H1 (cell line): ENCODE data around the gene ADRM1. TPM values are rescaled to one million over a fixed set of nuclear protein-coding genes. Genes with fewer than 3 reads are reported as not detected.

ENCODE experiments used
- CTCF ChIA-PET: fragments of 300-600 bp; sonication (Branson Sonifier 250); formaldehyde crosslinking; loops from one replicate; lab custom pipeline; 2021; ENCODE audit not compliant: partially characterized antibody; lab: Charles Lee
- POLR2A ChIA-PET: fragments of 300-600 bp; sonication (Branson Sonifier 250); formaldehyde crosslinking; loops from one replicate; lab custom pipeline; 2021; ENCODE audit warnings: inconsistent platforms; ENCODE audit not compliant: partially characterized antibody; lab: Charles Lee
- DNase-seq, 2 experiments: peaks; one replicate each; pipeline versions ENCODE4 v3.0.0 to v3.0.0-alpha.2; 2010 to 2022; ENCODE audit warnings: low spot score in 2 of 2, low read depth in 1 of 2, mixed read lengths in 1 of 2
- FAIRE-seq: peaks from 2 replicates; lab custom pipeline; 2011; peaks lifted over from hg19 to GRCh38; lab: Jason Lieb, UNC
- H2AFZ ChIP-seq: 2 replicates; pipeline ENCODE4 v1.8.1; 2012; ENCODE audit warnings: low read length, inconsistent platforms
- H2AK5ac ChIP-seq: 2 replicates; pipeline ENCODE4 v1.6.1; 2013; ENCODE audit warnings: low read depth, low read length
- H2BK120ac ChIP-seq: replicated peaks from 2 replicates; pipeline ENCODE3; 2013; ENCODE audit warnings: low read depth, low read length, inconsistent platforms
- H2BK12ac ChIP-seq: 2 replicates; pipeline ENCODE4 v1.6.1; 2013; ENCODE audit warnings: low read depth, low read length
- H2BK15ac ChIP-seq: 2 replicates; pipeline ENCODE4 v1.6.1; 2013; ENCODE audit warnings: low read length
- H2BK20ac ChIP-seq: 2 replicates; pipeline ENCODE4 v1.6.1; 2013; ENCODE audit warnings: low read length
- H2BK5ac ChIP-seq: 2 replicates; pipeline ENCODE4 v1.6.1; 2013; ENCODE audit warnings: low read depth, low read length
- H3K14ac ChIP-seq: 2 replicates; pipeline ENCODE4 v1.6.1; 2013; ENCODE audit warnings: inconsistent platforms; ENCODE audit not compliant: insufficient read length
- H3K18ac ChIP-seq: 2 replicates; pipeline ENCODE4 v1.6.1; 2013; ENCODE audit warnings: low read length; ENCODE audit errors: extremely low read depth
- H3K23ac ChIP-seq: 2 replicates; pipeline ENCODE4 v1.6.1; 2013; ENCODE audit warnings: inconsistent platforms; ENCODE audit not compliant: insufficient read length
- H3K23me2 ChIP-seq: 2 replicates; pipeline ENCODE4 v1.6.1; 2013; ENCODE audit warnings: low read depth, low read length
- H3K27ac ChIP-seq: 2 replicates; pipeline ENCODE4 v1.6.1; 2011; ENCODE audit warnings: low read depth, low read length, inconsistent platforms
- H3K27me3 ChIP-seq, 4 experiments: replicated peaks in 1 of 4; 1 replicate in 1 of 4; 2 replicates in 3 of 4; pipeline versions ENCODE4 v1.6.1 to v1.8.1; 2011 to 2013; ENCODE audit warnings: low read length in 3 of 4, mild to moderate bottlenecking in 3 of 4, inconsistent platforms in 2 of 4, mixed read lengths in 2 of 4, moderate library complexity in 1 of 4; ENCODE audit not compliant: control insufficient read depth in 3 of 4, insufficient read depth in 3 of 4; ENCODE audit errors: extremely low read depth in 1 of 4
- H3K36me3 ChIP-seq, 4 experiments: 2 replicates each; pipeline versions ENCODE4 v1.6.1 to v1.8.1; 2011 to 2013; ENCODE audit warnings: mild to moderate bottlenecking in 4 of 4, low read length in 3 of 4, moderate library complexity in 2 of 4, control low read depth in 1 of 4, inconsistent platforms in 1 of 4; ENCODE audit not compliant: insufficient read depth in 4 of 4, control insufficient read depth in 2 of 4
- H3K4ac ChIP-seq: replicated peaks from 2 replicates; pipeline ENCODE3; 2013; ENCODE audit warnings: low read length, low read depth, mixed read lengths, inconsistent platforms; ENCODE audit not compliant: insufficient read length
- H3K4me1 ChIP-seq, 4 experiments: replicated peaks in 1 of 4; 1 replicate in 1 of 4; 2 replicates in 3 of 4; pipeline versions ENCODE4 v1.6.1 to v1.8.1; 2011 to 2013; ENCODE audit warnings: low read length in 3 of 4, inconsistent platforms in 2 of 4, mixed read lengths in 1 of 4; ENCODE audit not compliant: insufficient read depth in 4 of 4, control insufficient read depth in 3 of 4
- H3K4me2 ChIP-seq, 2 experiments: 2 replicates each; pipeline versions ENCODE4 v1.6.1 to v1.8.1; 2011 to 2013; ENCODE audit warnings: low read depth in 2 of 2, low read length in 2 of 2, control low read depth in 1 of 2, inconsistent platforms in 1 of 2, mild to moderate bottlenecking in 1 of 2; ENCODE audit not compliant: insufficient read depth in 1 of 2
- H3K4me3 ChIP-seq, 4 experiments: fragments of 200-600, 300-600 bp in 1 of 4; sonication (generic), shearing (Covaris generic), sonication (Bioruptor Twin) in 1 of 4; 2 replicates each; pipeline versions ENCODE4 v1.5.1 to v1.8.1; 2011 to 2016; ENCODE audit warnings: low read length in 4 of 4, low read depth in 3 of 4, control low read depth in 2 of 4, inconsistent platforms in 2 of 4, mild to moderate bottlenecking in 2 of 4, mixed read lengths in 1 of 4, moderate library complexity in 1 of 4; ENCODE audit not compliant: insufficient read depth in 2 of 4; ENCODE audit errors: extremely low read depth in 1 of 4
- H3K56ac ChIP-seq: replicated peaks from 2 replicates; pipeline ENCODE3; 2013; ENCODE audit warnings: low read depth, mild to moderate bottlenecking, mixed read lengths, low read length, inconsistent platforms; ENCODE audit not compliant: insufficient read length
- H3K79me1 ChIP-seq: 2 replicates; pipeline ENCODE4 v1.6.1; 2013; ENCODE audit warnings: low read depth, low read length, control low read depth
- H3K79me2 ChIP-seq, 2 experiments: 2 replicates each; pipeline versions ENCODE4 v1.6.1 to v1.8.1; 2012 to 2013; ENCODE audit warnings: low read length in 2 of 2, mild to moderate bottlenecking in 2 of 2, inconsistent platforms in 1 of 2; ENCODE audit not compliant: insufficient read depth in 2 of 2, control insufficient read depth in 1 of 2
- H3K9ac ChIP-seq, 4 experiments: replicated peaks in 1 of 4; 1 replicate in 1 of 4; 2 replicates in 3 of 4; pipeline versions ENCODE4 v1.6.1 to v1.8.1; 2011 to 2013; ENCODE audit warnings: low read depth in 3 of 4, low read length in 3 of 4, control low read depth in 2 of 4, mild to moderate bottlenecking in 2 of 4, moderate library complexity in 2 of 4, inconsistent platforms in 1 of 4; ENCODE audit errors: extremely low read depth in 1 of 4
- H3K9me3 ChIP-seq, 2 experiments: 2 replicates each; pipeline versions ENCODE4 v1.6.1 to v1.8.1; 2012 to 2013; ENCODE audit warnings: mild to moderate bottlenecking in 2 of 2, moderate library complexity in 2 of 2, control low read depth in 1 of 2, inconsistent platforms in 1 of 2, low read depth in 1 of 2, low read length in 1 of 2, mixed read lengths in 1 of 2; ENCODE audit not compliant: insufficient read depth in 2 of 2
- H4K20me1 ChIP-seq, 2 experiments: replicated peaks in 1 of 2; 2 replicates each; pipeline versions ENCODE3 to v1.8.1; 2011 to 2013; ENCODE audit warnings: inconsistent platforms in 2 of 2, low read length in 2 of 2, mild to moderate bottlenecking in 1 of 2; ENCODE audit not compliant: insufficient read depth in 2 of 2, control insufficient read depth in 1 of 2
- H4K5ac ChIP-seq: 2 replicates; pipeline ENCODE4 v1.6.1; 2013; ENCODE audit warnings: low read length, low read depth, mixed read lengths, inconsistent platforms; ENCODE audit not compliant: insufficient read length
- H4K8ac ChIP-seq: 2 replicates; pipeline ENCODE4 v1.8.0; 2013; ENCODE audit warnings: mild to moderate bottlenecking, moderate library complexity, low read length, inconsistent platforms; ENCODE audit not compliant: insufficient read depth; ENCODE audit errors: extremely low read depth
- H4K91ac ChIP-seq: replicated peaks from 2 replicates; pipeline ENCODE3; 2013; ENCODE audit warnings: low read length, mixed read lengths, inconsistent platforms; ENCODE audit not compliant: insufficient read length
- EP300 ChIP-seq, 2 experiments: IDR thresholded peaks; 1 replicate in 1 of 2; 2 replicates in 1 of 2; pipeline ENCODE4 v1.6.1; 2011 to 2012; ENCODE audit warnings: low read depth in 2 of 2, low read length in 2 of 2, mild to moderate bottlenecking in 2 of 2, borderline replicate concordance in 1 of 2, inconsistent platforms in 1 of 2, moderate library complexity in 1 of 2
- FOSL1 ChIP-seq: IDR thresholded peaks from 2 replicates; pipeline ENCODE4 v1.6.1; 2011; ENCODE audit warnings: mild to moderate bottlenecking, low read depth, low read length, moderate library complexity; ENCODE audit not compliant: insufficient read depth
- RFX5 ChIP-seq: IDR thresholded peaks from 2 replicates; pipeline ENCODE4 v1.6.1; 2011; ENCODE audit warnings: low read depth, low read length, improper control_type of control experiment, borderline replicate concordance
- SIN3A ChIP-seq, 2 experiments: IDR thresholded peaks in 1 of 2; conservative IDR thresholded peaks in 1 of 2; 2 replicates each; pipeline ENCODE4 v1.6.1; 2011 to 2012; ENCODE audit warnings: low read length in 2 of 2, improper control_type of control experiment in 1 of 2, low read depth in 1 of 2, mild to moderate bottlenecking in 1 of 2
- SP2 ChIP-seq: IDR thresholded peaks from 2 replicates; pipeline ENCODE4 v1.6.1; 2012; ENCODE audit warnings: mild to moderate bottlenecking, low read length, inconsistent platforms
- TAF1 ChIP-seq: IDR thresholded peaks from 2 replicates; pipeline ENCODE4 v1.6.1; 2011; ENCODE audit warnings: mild to moderate bottlenecking, low read depth, low read length
- TCF12 ChIP-seq: IDR thresholded peaks from 2 replicates; pipeline ENCODE4 v1.6.1; 2011; ENCODE audit warnings: low read depth, mild to moderate bottlenecking, low read length
- WGBS, 2 experiments: shearing (Covaris generic) in 1 of 2; methylation state at CpG; one replicate each; pipeline versions ENCODE4 v1.1.6 to v1.1.7; 2013 to 2015; ENCODE audit warnings: low lambda C conversion rate in 2 of 2, mixed read lengths in 2 of 2, inconsistent platforms in 1 of 2, low coverage in 1 of 2, missing lambda C conversion rate in 1 of 2; ENCODE audit not compliant: insufficient replicate concordance in 2 of 2, insufficient coverage in 1 of 2, insufficient read length in 1 of 2; ENCODE audit errors: extremely low coverage in 1 of 2, missing lambda C conversion rate in 1 of 2; 5-methylcytosine and 5-hydroxymethylcytosine counted together
- polyA plus RNA-seq, 7 experiments: library from polyadenylated mRNA; depleted of rRNA in 3 of 7; stranded (reverse) in 5 of 7; unstranded in 2 of 7; fragments of >200 nt in 5 of 7; fragments of 200-250 nt in 2 of 7; gene quantifications; 1 replicate in 5 of 7; 2 replicates in 1 of 7; 4 replicates in 1 of 7; pipeline versions ENCODE4 v1.2.1 to v1.2.3, GENCODE V29; 2011 to 2013; ENCODE audit warnings: missing spikeins in 2 of 7, mixed read lengths in 2 of 7
- total RNA-seq: library from RNA; stranded (reverse); fragmentation: NEBNext Ultra II Directional; extraction: Animal tissue kit (Norgen Biotek cat#: 25700); gene quantifications from 2 replicates; pipeline ENCODE4 v1.2.1, GENCODE V29; 2021
- TF ChIP-seq, protein P1 (sequence below): IDR thresholded peaks from 2 replicates; pipeline ENCODE4 v1.6.1; 2012; ENCODE audit warnings: low read length, inconsistent platforms

Gene ADRM1
- total and polyA plus RNA-seq, 2 of the 8 experiments (the other 6 are each of a cell fraction or from before 2014, with no cell fraction given) = 126 to 214 TPM

DNA sequence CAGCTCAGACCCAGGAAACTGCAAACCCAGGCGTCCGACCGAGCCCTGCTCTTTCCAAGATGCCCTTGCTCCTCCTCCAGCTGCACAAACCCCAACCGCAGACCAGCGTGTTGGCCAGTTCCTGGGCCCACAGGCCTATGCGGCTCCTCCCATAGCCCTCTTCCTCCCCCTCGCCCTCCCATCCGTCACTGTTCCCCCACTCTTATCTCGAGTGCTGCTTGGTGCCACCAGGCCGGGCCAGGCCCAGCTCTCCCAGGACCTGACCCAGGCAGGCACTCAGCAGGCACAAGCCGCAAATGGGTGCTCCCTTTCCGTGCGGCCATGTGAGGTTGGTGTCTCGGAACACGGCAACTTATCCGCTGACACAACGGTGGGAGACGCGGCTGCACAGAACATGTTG, 28.6 kb downstream of the ADRM1 start:
- Histone ChIP-seq H3K23ac (no peak overlapping the region), H3K36me3 (peaks cover 31 to 86% (median 66%) of the 10 kb centered on the region in 4 experiments), H3K79me2 (no peaks in the 10 kb centered on the region), H2BK20ac (no peak overlapping the region), H3K14ac (no peak overlapping the region), H3K4me2 (no peak overlapping the region), H4K5ac (no peak overlapping the region), H2BK120ac (no peak overlapping the region), H2AFZ (no peak overlapping the region), H3K9ac (no peak overlapping the region), H2AK5ac (no peak overlapping the region), H3K56ac (no peak overlapping the region), H3K27ac (no peak overlapping the region), H4K8ac (no peak overlapping the region), H3K18ac (no peak overlapping the region), H2BK5ac (no peak overlapping the region), H3K23me2 (no peaks in the 10 kb centered on the region), H3K9me3 (no peaks in the 10 kb centered on the region; a peak in 1 of 4 replicates), H4K91ac (no peak overlapping the region), H3K79me1 (no peaks in the 10 kb centered on the region), H2BK12ac (no peak overlapping the region), H2BK15ac (no peak overlapping the region), H3K4me3 (no peak overlapping the region), H3K27me3 (no peaks in the 10 kb centered on the region), H3K4me1 (no peaks in the 10 kb centered on the region), H3K4ac (no peak overlapping the region), H4K20me1 (peaks cover 0 to 21% of the 10 kb centered on the region in 2 experiments)
- ChIA-PET CTCF (interaction anchor here (4.0 kb wide), 1 partner anchor 51 kb away, joined by 22 read pairs; no protein-coding TSS in a partner anchor), POLR2A (interaction anchor here (0.9 to 13.3 kb wide), 4 partner anchors 16 to 36 kb away, joined by 3 to 151 read pairs (median 60); partner anchors contain the start of gene ADRM1)
- WGBS, 2 experiments = 94% methylated on average over 16 of the region's 19 CpGs; no CpG with 5 or more reads in 1 of the 2 experiments
- FAIRE-seq (no peak), DNase-seq (no peak)
- TF ChIP-seq TAF1 (no peak), RFX5 (no peak), FOSL1 (no peak), EP300 (IDR thresholded peaks at IDR 0.05; ENCODE audit: borderline replicate concordance in 1 of 2, low read depth in 2 of 2, low read length in 2 of 2) (no peak), SP2 (no peak), TCF12 (no peak), SIN3A (conservative IDR thresholded peaks at IDR 0.05 in 1 of 2, IDR thresholded peaks at IDR 0.05 in 1 of 2; ENCODE audit: low read depth in 1 of 2, low read length in 2 of 2) (no peak)
- TF ChIP-seq, protein P1, sequence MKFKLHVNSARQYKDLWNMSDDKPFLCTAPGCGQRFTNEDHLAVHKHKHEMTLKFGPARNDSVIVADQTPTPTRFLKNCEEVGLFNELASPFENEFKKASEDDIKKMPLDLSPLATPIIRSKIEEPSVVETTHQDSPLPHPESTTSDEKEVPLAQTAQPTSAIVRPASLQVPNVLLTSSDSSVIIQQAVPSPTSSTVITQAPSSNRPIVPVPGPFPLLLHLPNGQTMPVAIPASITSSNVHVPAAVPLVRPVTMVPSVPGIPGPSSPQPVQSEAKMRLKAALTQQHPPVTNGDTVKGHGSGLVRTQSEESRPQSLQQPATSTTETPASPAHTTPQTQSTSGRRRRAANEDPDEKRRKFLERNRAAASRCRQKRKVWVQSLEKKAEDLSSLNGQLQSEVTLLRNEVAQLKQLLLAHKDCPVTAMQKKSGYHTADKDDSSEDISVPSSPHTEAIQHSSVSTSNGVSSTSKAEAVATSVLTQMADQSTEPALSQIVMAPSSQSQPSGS = no peak
